Effector memory CD8-positive, alpha-beta T cell (primary cell): ENCODE measurements around the gene SF3B5.
"Not testable (repeated sequence)": the region's sequence is repeated elsewhere in the genome, so short reads cannot be mapped to it uniquely, and the experiment has no call there.

ENCODE experiments used
- ATAC-seq: fragments of 150-1000 bp; cut with Tn5 transposase; replicated peaks from 2 replicates; pipeline ENCODE4 v1.10.0; 2021; ENCODE audit warnings: mild to moderate bottlenecking, moderate library complexity
- DNase-seq, 3 experiments: peaks; one replicate each; pipeline ENCODE4 v3.0.0; 2021
- H3K27ac Mint-ChIP-seq, 2 donors: one replicate each; pipeline ENCODE4 v1.8.0; 2022; ENCODE audit warnings: mild to moderate bottlenecking in 2 of 2, mixed read lengths in 2 of 2, moderate library complexity in 2 of 2
- H3K27me3 Mint-ChIP-seq, 2 donors: one replicate each; pipeline ENCODE4 v1.8.0; 2022; ENCODE audit warnings: mixed read lengths in 2 of 2
- H3K36me3 Mint-ChIP-seq: one replicate; pipeline ENCODE4 v1.8.0; 2022; ENCODE audit warnings: mild to moderate bottlenecking, moderate library complexity, mixed read lengths; ENCODE audit not compliant: insufficient read depth
- H3K4me1 Mint-ChIP-seq, 2 donors: one replicate each; pipeline ENCODE4 v1.8.0; 2022; ENCODE audit warnings: low read depth in 2 of 2, mixed read lengths in 2 of 2
- H3K4me3 Mint-ChIP-seq, 2 donors: one replicate each; pipeline ENCODE4 v1.8.0; 2022; ENCODE audit warnings: mild to moderate bottlenecking in 2 of 2, mixed read lengths in 2 of 2, moderate library complexity in 2 of 2
- H3K9me3 Mint-ChIP-seq, 2 donors: one replicate each; pipeline ENCODE4 v1.8.0; 2022; ENCODE audit warnings: mixed read lengths in 2 of 2
- total RNA-seq, 9 experiments: gene quantifications; one replicate each; lab custom pipeline; 2026; lab: John Stamatoyannopoulos, UW

The SF3B5 gene
- total RNA-seq, result 37.1 to 119 (median 60.2) reads per million in 9 experiments

- ATAC-seq, result peak; percentile 95
- Mint-ChIP-seq H3K4me1 (peaks cover 13 to 15% of the 10 kb centered on the region in 2 donors), H3K9me3 (no peaks in the 10 kb centered on the region), H3K36me3 (peaks cover 29% of the 10 kb centered on the region), H3K27me3 (no peaks in the 10 kb centered on the region), H3K27ac (peak within 1 kb of the TSS; percentile 94 to 98), H3K4me3 (peak within 1 kb of the TSS; percentile 89 to 95)
- peak; percentile 96 to 98 (median 96) for DNase-seq
Measured at GRCh38 chr6:144095134-144096002, at the start of gene SF3B5. SF3B5 (minus strand) TSS chr6:144095573; CDS start chr6:144095497, 76 bp downstream.

- no peak overlapping the region for H3K27ac Mint-ChIP-seq
- H3K4me3 Mint-ChIP-seq, result no peak overlapping the region
- no peak for DNase-seq
- no peaks in the 10 kb centered on the region for H3K27me3 Mint-ChIP-seq
- H3K9me3 Mint-ChIP-seq, result no peaks in the 10 kb centered on the region
- peaks cover 6 to 9% of the 10 kb centered on the region in 2 donors for H3K4me1 Mint-ChIP-seq
- ATAC-seq, result no peak
- peaks cover 4% of the 10 kb centered on the region for H3K36me3 Mint-ChIP-seq
Measured at GRCh38 chr6:144144996-144145395, 49.6 kb upstream of the SF3B5 start.

GRCh38 chr6:144143878-144144277 is 48.5 kb upstream of the SF3B5 start:
- no peaks in the 10 kb centered on the region for H3K27me3 Mint-ChIP-seq
- H3K27ac Mint-ChIP-seq, result no peak overlapping the region
- no peaks in the 10 kb centered on the region for H3K36me3 Mint-ChIP-seq
- H3K4me3 Mint-ChIP-seq, result no peak overlapping the region
- DNase-seq, result no peak
- peaks cover 1 to 4% of the 10 kb centered on the region in 2 donors for H3K4me1 Mint-ChIP-seq
- no peak for ATAC-seq
- no peaks in the 10 kb centered on the region for H3K9me3 Mint-ChIP-seq

- Mint-ChIP-seq H3K27me3 (no peaks in the 10 kb centered on the region), H3K27ac (no peak overlapping the region), H3K9me3 (no peaks in the 10 kb centered on the region), H3K36me3 (no peaks in the 10 kb centered on the region), H3K4me3 (no peak overlapping the region), H3K4me1 (peaks cover 1 to 4% of the 10 kb centered on the region in 2 donors)
- ATAC-seq (no peak), DNase-seq (no peak)
Measured at GRCh38 chr6:144143106-144143505, 47.7 kb upstream of the SF3B5 start.

GRCh38 chr6:144141470-144141869 is 46.1 kb upstream of the SF3B5 start:
- Mint-ChIP-seq H3K27ac (no peak overlapping the region), H3K27me3 (no peaks in the 10 kb centered on the region), H3K4me3 (no peak overlapping the region), H3K9me3 (no peaks in the 10 kb centered on the region), H3K4me1 (peaks cover 0 to 4% of the 10 kb centered on the region in 2 donors), H3K36me3 (no peaks in the 10 kb centered on the region)
- ATAC-seq (no peak), DNase-seq (no peak)

- Mint-ChIP-seq H3K4me1 (peaks cover 0 to 4% of the 10 kb centered on the region in 2 donors), H3K36me3 (no peaks in the 10 kb centered on the region), H3K27ac (peak overlapping the region in 1 of 2 donors; percentile 27), H3K9me3 (no peaks in the 10 kb centered on the region), H3K27me3 (no peaks in the 10 kb centered on the region), H3K4me3 (peak overlapping the region in 1 of 2 donors; percentile 25)
- ATAC-seq, result no peak
- no peak for DNase-seq
Measured at GRCh38 chr6:144140867-144141266, 45.5 kb upstream of the SF3B5 start.

GRCh38 chr6:144139817-144140216 is 44.4 kb upstream of the SF3B5 start:
- H3K36me3 Mint-ChIP-seq, result no peaks in the 10 kb centered on the region
- no peak for ATAC-seq
- no peak overlapping the region for H3K27ac Mint-ChIP-seq
- H3K27me3 Mint-ChIP-seq, result no peaks in the 10 kb centered on the region
- DNase-seq, result no peak
- H3K4me3 Mint-ChIP-seq, result no peak overlapping the region
- H3K4me1 Mint-ChIP-seq, result peaks cover 0 to 4% of the 10 kb centered on the region in 2 donors
- no peaks in the 10 kb centered on the region for H3K9me3 Mint-ChIP-seq

GRCh38 chr6:144138542-144138941 is 43.2 kb upstream of the SF3B5 start:
- Mint-ChIP-seq H3K36me3 (no peaks in the 10 kb centered on the region), H3K27me3 (no peaks in the 10 kb centered on the region), H3K27ac (no peak overlapping the region), H3K4me1 (peaks cover 0 to 4% of the 10 kb centered on the region in 2 donors), H3K4me3 (no peak overlapping the region), H3K9me3 (no peaks in the 10 kb centered on the region)
- ATAC-seq (no peak), DNase-seq (no peak)

GRCh38 chr6:144134737-144135136 is 39.4 kb upstream of the SF3B5 start:
- no peak for DNase-seq
- ATAC-seq, result no peak
- no peak overlapping the region for H3K27ac Mint-ChIP-seq

GRCh38 chr6:144134176-144134575 is 38.8 kb upstream of the SF3B5 start:
- no peak overlapping the region for H3K4me3 Mint-ChIP-seq
- peaks cover 0 to 9% of the 10 kb centered on the region in 2 donors for H3K4me1 Mint-ChIP-seq
- no peak overlapping the region for H3K27ac Mint-ChIP-seq
- peaks cover 3 to 5% of the 10 kb centered on the region in 2 donors for H3K27me3 Mint-ChIP-seq
- DNase-seq (no peak), ATAC-seq (no peak)
- H3K9me3 Mint-ChIP-seq, result no peaks in the 10 kb centered on the region
- H3K36me3 Mint-ChIP-seq, result no peaks in the 10 kb centered on the region

More at GRCh38 chr6:144134737-144135136, 39.4 kb upstream of the SF3B5 start:
- H3K36me3 Mint-ChIP-seq, result no peaks in the 10 kb centered on the region
- H3K4me3 Mint-ChIP-seq, result no peak overlapping the region
- no peaks in the 10 kb centered on the region for H3K27me3 Mint-ChIP-seq
- H3K4me1 Mint-ChIP-seq, result peaks cover 0 to 9% of the 10 kb centered on the region in 2 donors
- no peaks in the 10 kb centered on the region for H3K9me3 Mint-ChIP-seq

- no peaks in the 10 kb centered on the region for H3K9me3 Mint-ChIP-seq
- no peaks in the 10 kb centered on the region for H3K36me3 Mint-ChIP-seq
- DNase-seq (no peak), ATAC-seq (no peak)
- no peak overlapping the region for H3K4me3 Mint-ChIP-seq
- H3K4me1 Mint-ChIP-seq, result peaks cover 0 to 9% of the 10 kb centered on the region in 2 donors
- no peak overlapping the region for H3K27ac Mint-ChIP-seq
- H3K27me3 Mint-ChIP-seq, result peaks cover 8 to 13% of the 10 kb centered on the region in 2 donors
Measured at GRCh38 chr6:144133225-144133821, 38.0 kb upstream of the SF3B5 start.

GRCh38 chr6:144132167-144132690 is 36.9 kb upstream of the SF3B5 start:
- H3K36me3 Mint-ChIP-seq, H3K4me1 Mint-ChIP-seq: not testable (repeated sequence)

GRCh38 chr6:144131248-144131709 is 35.9 kb upstream of the SF3B5 start:
- H3K4me3 Mint-ChIP-seq, result no peak overlapping the region

More at GRCh38 chr6:144132167-144132690, 36.9 kb upstream of the SF3B5 start:
- not testable (repeated sequence) for H3K4me3 Mint-ChIP-seq, DNase-seq, H3K9me3 Mint-ChIP-seq, H3K27ac Mint-ChIP-seq, ATAC-seq
- H3K27me3 Mint-ChIP-seq, result peaks cover 8 to 14% of the 10 kb centered on the region in 2 donors

More at GRCh38 chr6:144131248-144131709, 35.9 kb upstream of the SF3B5 start:
- H3K27ac Mint-ChIP-seq, result no peak overlapping the region
- no peak for DNase-seq
- ATAC-seq, result no peak
- no peaks in the 10 kb centered on the region for H3K9me3 Mint-ChIP-seq
- peaks cover 8 to 14% of the 10 kb centered on the region in 2 donors for H3K27me3 Mint-ChIP-seq
- H3K4me1 Mint-ChIP-seq, result peaks cover 0 to 9% of the 10 kb centered on the region in 2 donors
- no peaks in the 10 kb centered on the region for H3K36me3 Mint-ChIP-seq
